AG04449 (cell line): ENCODE data around the gene USP3.

Experiments
- CTCF ChIA-PET: fragments of 350-600 bp; formaldehyde crosslinking; extraction: SDS; loops from one replicate; lab custom pipeline; 2021; ENCODE audit warnings: antibody characterized with exemption; lab: Yijun Ruan, JAX
- POLR2A ChIA-PET: fragments of 400-600, 350-600 bp; formaldehyde crosslinking; extraction: SDS; loops from one replicate; lab custom pipeline; 2020; ENCODE audit warnings: antibody characterized with exemption, inconsistent platforms; lab: Yijun Ruan, JAX
- DNase-seq: peaks from one replicate; pipeline ENCODE4 v3.0.0-alpha.2; 2010; ENCODE audit warnings: low read depth, low spot score
- H3K4me3 ChIP-seq: 2 replicates; pipeline ENCODE4 v1.5.1; 2011; ENCODE audit warnings: low read depth, mild to moderate bottlenecking, control low read depth, low read length
- TF ChIP-seq, protein P1 (sequence below): IDR thresholded peaks from one replicate; pipeline ENCODE4 v1.5.1; 2011; ENCODE audit warnings: mild to moderate bottlenecking, moderate library complexity, low read length, control low read depth, inconsistent platforms; ENCODE audit not compliant: insufficient read depth; ENCODE audit errors: missing control alignments

The USP3 gene

DNA sequence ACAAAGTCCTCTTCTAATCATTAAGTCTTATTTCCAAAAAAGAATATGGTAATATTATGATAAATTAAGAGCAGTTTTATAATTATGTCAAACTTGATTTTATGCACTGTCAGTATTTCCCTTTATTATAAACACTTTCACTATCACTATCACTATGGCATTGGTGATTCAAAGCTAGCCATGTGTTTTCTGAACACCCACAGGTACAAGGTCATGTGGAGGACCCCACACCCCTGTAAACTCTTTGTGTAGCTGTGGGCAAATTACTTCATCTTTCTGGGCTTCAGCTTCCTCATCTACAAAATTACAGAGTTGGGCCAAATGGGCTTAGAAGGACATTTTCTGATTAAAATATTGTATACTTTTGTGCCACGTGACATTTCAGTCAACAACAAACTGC is 134.4 kb downstream of the USP3 start:
- ChIA-PET POLR2A (no interaction called here), CTCF (interaction anchor here (2.3 kb wide), 1 partner anchor 11 kb away, joined by 7 read pairs; no protein-coding TSS in a partner anchor)

GRCh38 chr15:63640146-63640545 is 135.8 kb downstream of the USP3 start:
- POLR2A ChIA-PET: no interaction called here
- TF ChIP-seq, protein P1, sequence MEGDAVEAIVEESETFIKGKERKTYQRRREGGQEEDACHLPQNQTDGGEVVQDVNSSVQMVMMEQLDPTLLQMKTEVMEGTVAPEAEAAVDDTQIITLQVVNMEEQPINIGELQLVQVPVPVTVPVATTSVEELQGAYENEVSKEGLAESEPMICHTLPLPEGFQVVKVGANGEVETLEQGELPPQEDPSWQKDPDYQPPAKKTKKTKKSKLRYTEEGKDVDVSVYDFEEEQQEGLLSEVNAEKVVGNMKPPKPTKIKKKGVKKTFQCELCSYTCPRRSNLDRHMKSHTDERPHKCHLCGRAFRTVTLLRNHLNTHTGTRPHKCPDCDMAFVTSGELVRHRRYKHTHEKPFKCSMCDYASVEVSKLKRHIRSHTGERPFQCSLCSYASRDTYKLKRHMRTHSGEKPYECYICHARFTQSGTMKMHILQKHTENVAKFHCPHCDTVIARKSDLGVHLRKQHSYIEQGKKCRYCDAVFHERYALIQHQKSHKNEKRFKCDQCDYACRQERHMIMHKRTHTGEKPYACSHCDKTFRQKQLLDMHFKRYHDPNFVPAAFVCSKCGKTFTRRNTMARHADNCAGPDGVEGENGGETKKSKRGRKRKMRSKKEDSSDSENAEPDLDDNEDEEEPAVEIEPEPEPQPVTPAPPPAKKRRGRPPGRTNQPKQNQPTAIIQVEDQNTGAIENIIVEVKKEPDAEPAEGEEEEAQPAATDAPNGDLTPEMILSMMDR: no peak
- CTCF ChIA-PET: interaction anchor here (2.3 kb wide), 1 partner anchor 13 kb away, joined by 7 read pairs; no protein-coding TSS in a partner anchor
- no peak overlapping the region for H3K4me3 ChIP-seq
- DNase-seq: no peak

More for the DNA sequence above, 134.4 kb downstream of the USP3 start:
- H3K4me3 ChIP-seq: no peak overlapping the region
- TF ChIP-seq, protein P1: no peak
- DNase-seq: no peak
